GM18508 (cell line): ENCODE data around the gene SNRNP200.
"Not testable (repeated sequence)": the region's sequence is repeated elsewhere in the genome, so short reads cannot be mapped to it uniquely, and the experiment has no call there.

Source experiments
- ATAC-seq: cut with Tn5 transposase; IDR thresholded peaks from one replicate; pipeline ENCODE4 v1.9.1; 2021; ENCODE audit warnings: moderate number of reproducible peaks; ENCODE audit not compliant: insufficient read depth, unreplicated experiment

SNRNP200 gene

GRCh38 chr2:96276787-96277499 is 28.4 kb downstream of the SNRNP200 start:
- no peak for ATAC-seq

GRCh38 chr2:96274355-96275056 is 30.8 kb downstream of the SNRNP200 start:
- ATAC-seq, result no peak

GRCh38 chr2:96273763-96274162 is 31.6 kb downstream of the SNRNP200 start:
- no peak for ATAC-seq

- no peak for ATAC-seq
Observed at GRCh38 chr2:96271995-96272394, 33.4 kb downstream of the SNRNP200 start.

GRCh38 chr2:96267159-96267971 is 38.0 kb downstream of the SNRNP200 start:
- ATAC-seq, result no peak

GRCh38 chr2:96265840-96266679 is 39.3 kb downstream of the SNRNP200 start, which contains the start of the genes CIAO1 and TMEM127:
CIAO1 (plus strand) TSS chr2:96266225; CDS start chr2:96266351, 126 bp downstream.
TMEM127 (minus strand) TSS chr2:96265997; CDS start chr2:96265381, 616 bp downstream.
- peak; percentile 75 for ATAC-seq

- ATAC-seq, result no peak
Observed at GRCh38 chr2:96265349-96265839, 40.0 kb downstream of the SNRNP200 start.

GRCh38 chr2:96264656-96265348 is 40.5 kb downstream of the SNRNP200 start:
- no peak for ATAC-seq

- ATAC-seq, result no peak
Observed at GRCh38 chr2:96264086-96264485, 41.3 kb downstream of the SNRNP200 start.

GRCh38 chr2:96262306-96262705 is 43.0 kb downstream of the SNRNP200 start:
- no peak for ATAC-seq

GRCh38 chr2:96261328-96262003 is 43.9 kb downstream of the SNRNP200 start:
- no peak for ATAC-seq

- no peak for ATAC-seq
Observed at GRCh38 chr2:96260387-96261260, 44.7 kb downstream of the SNRNP200 start.

GRCh38 chr2:96259497-96259921 is 45.8 kb downstream of the SNRNP200 start:
- no peak for ATAC-seq

GRCh38 chr2:96258166-96259022 is 47.0 kb downstream of the SNRNP200 start:
- no peak for ATAC-seq

- not testable (repeated sequence) for ATAC-seq
Observed at GRCh38 chr2:96257744-96258143, 47.6 kb downstream of the SNRNP200 start.

GRCh38 chr2:96256611-96257113 is 48.7 kb downstream of the SNRNP200 start:
- ATAC-seq, result no peak
